Sigmoid colon (tissue), 7 donors: ENCODE results near the gene MUC5AC. TPM values are rescaled to one million over a fixed set of nuclear protein-coding genes. Genes with fewer than 3 reads are reported as not detected.

ENCODE experiments used
- DNase-seq: peaks from one replicate; pipeline ENCODE4 v3.0.0-alpha.2; 2019
- H3K27ac ChIP-seq, 4 donors: fragments of 200-600 bp; sonication (generic); one replicate each; pipeline ENCODE4 v1.5.1; 2016 to 2019; ENCODE audit warnings: mild to moderate bottlenecking in 1 of 4
- H3K27me3 ChIP-seq, 3 donors: fragments of 200-600 bp; sonication (generic); one replicate each; pipeline ENCODE4 v1.5.1; 2019; ENCODE audit warnings: mild to moderate bottlenecking in 1 of 3
- H3K36me3 ChIP-seq, 4 donors: fragments of 200-600 bp; sonication (generic); one replicate each; pipeline ENCODE4 v1.5.1; 2016 to 2019
- H3K4me1 ChIP-seq, 4 donors: fragments of 200-600 bp; sonication (generic); one replicate each; pipeline ENCODE4 v1.5.1; 2017 to 2019
- H3K4me3 ChIP-seq, 4 donors: fragments of 200-600 bp; sonication (generic); one replicate each; pipeline ENCODE4 v1.5.1; 2017 to 2019; ENCODE audit warnings: mild to moderate bottlenecking in 2 of 4, moderate library complexity in 1 of 4
- H3K9me3 ChIP-seq, 4 donors: fragments of 200-600 bp in 3 of 4; sonication (generic) in 3 of 4; one replicate each; pipeline versions ENCODE4 v1.5.1 to v1.6.1; 2013 to 2019
- EP300 ChIP-seq, 4 donors: sonication (generic); formaldehyde crosslinking; IDR thresholded peaks; one replicate each; pipeline ENCODE4 v1.6.1; 2017; ENCODE audit warnings: antibody characterized with exemption in 4 of 4
- POLR2A ChIP-seq, 2 donors: fragments of 450-650 bp; IDR thresholded peaks; one replicate each; pipeline ENCODE4 v1.6.1; 2016; ENCODE audit warnings: antibody characterized with exemption in 2 of 2, mild to moderate bottlenecking in 2 of 2, moderate library complexity in 2 of 2
- POLR2AphosphoS5 ChIP-seq, 4 donors: sonication (generic); formaldehyde crosslinking; IDR thresholded peaks; one replicate each; pipeline ENCODE4 v1.6.1; 2017; ENCODE audit warnings: antibody characterized with exemption in 4 of 4
- WGBS, 2 donors: extraction: QIAGEN DNeasy Blood & Tissue Kit; methylation state at CpG; one replicate each; pipeline ENCODE4 v1.1.7; 2013; 5-methylcytosine and 5-hydroxymethylcytosine counted together
- intact Hi-C: fragments of 100-400 bp; cut with DNase I; formaldehyde crosslinking; loops from one replicate; pipeline ENCODE4 v1.15.1; 2023
- polyA plus RNA-seq, 3 donors: library from polyadenylated mRNA; stranded (reverse); fragments of 200-250 nt; gene quantifications; one replicate each; pipeline ENCODE4 v1.2.3, GENCODE V29; 2013
- total RNA-seq, 4 donors: library from RNA; depleted of rRNA; stranded (reverse); fragments of >200 nt; gene quantifications; one replicate each; pipeline ENCODE4 v1.1.0, GENCODE V29; 2016
- TF ChIP-seq, protein P1 (sequence below), 4 experiments: fragments of 450-650 bp in 3 of 4; fragments of 200-600 bp in 1 of 4; IDR thresholded peaks; one replicate each; pipeline ENCODE4 v1.5.1; 2016 to 2019; ENCODE audit warnings: antibody characterized with exemption in 4 of 4, mild to moderate bottlenecking in 3 of 4, moderate library complexity in 2 of 4
- donor health status: healthy with polysubstance abuse.
- donor health status: Bipolar disorder and iron deficiency.
- donor health status: healthy.

Gene MUC5AC
- total and polyA plus RNA-seq, 7 donors, result under 0.01 to 0.09 (median under 0.01) TPM; not detected in 4

GRCh38 chr11:1235306-1235900 is 77.7 kb downstream of the MUC5AC start:
- intact Hi-C loops, result no loop called here
- DNase-seq, result no peak
- no peak overlapping the region for H3K27ac ChIP-seq
- H3K36me3 ChIP-seq, result no peaks in the 10 kb centered on the region
- peaks cover 0 to 6% (median 3%) of the 10 kb centered on the region in 3 donors for H3K27me3 ChIP-seq
- TF ChIP-seq, protein P1, sequence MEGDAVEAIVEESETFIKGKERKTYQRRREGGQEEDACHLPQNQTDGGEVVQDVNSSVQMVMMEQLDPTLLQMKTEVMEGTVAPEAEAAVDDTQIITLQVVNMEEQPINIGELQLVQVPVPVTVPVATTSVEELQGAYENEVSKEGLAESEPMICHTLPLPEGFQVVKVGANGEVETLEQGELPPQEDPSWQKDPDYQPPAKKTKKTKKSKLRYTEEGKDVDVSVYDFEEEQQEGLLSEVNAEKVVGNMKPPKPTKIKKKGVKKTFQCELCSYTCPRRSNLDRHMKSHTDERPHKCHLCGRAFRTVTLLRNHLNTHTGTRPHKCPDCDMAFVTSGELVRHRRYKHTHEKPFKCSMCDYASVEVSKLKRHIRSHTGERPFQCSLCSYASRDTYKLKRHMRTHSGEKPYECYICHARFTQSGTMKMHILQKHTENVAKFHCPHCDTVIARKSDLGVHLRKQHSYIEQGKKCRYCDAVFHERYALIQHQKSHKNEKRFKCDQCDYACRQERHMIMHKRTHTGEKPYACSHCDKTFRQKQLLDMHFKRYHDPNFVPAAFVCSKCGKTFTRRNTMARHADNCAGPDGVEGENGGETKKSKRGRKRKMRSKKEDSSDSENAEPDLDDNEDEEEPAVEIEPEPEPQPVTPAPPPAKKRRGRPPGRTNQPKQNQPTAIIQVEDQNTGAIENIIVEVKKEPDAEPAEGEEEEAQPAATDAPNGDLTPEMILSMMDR (IDR thresholded peaks at IDR 0.05), result no peak
- TF ChIP-seq EP300 (IDR thresholded peaks at IDR 0.05) (no peak), POLR2AphosphoS5 (IDR thresholded peaks at IDR 0.05) (no peak), POLR2A (IDR thresholded peaks at IDR 0.05) (no peak)
- H3K9me3 ChIP-seq, result no peaks in the 10 kb centered on the region
- no peaks in the 10 kb centered on the region for H3K4me1 ChIP-seq
- 81 to 85% methylated on average over 23 of the region's 23 CpGs for WGBS, 2 donors
- H3K4me3 ChIP-seq, result no peak overlapping the region

DNA sequence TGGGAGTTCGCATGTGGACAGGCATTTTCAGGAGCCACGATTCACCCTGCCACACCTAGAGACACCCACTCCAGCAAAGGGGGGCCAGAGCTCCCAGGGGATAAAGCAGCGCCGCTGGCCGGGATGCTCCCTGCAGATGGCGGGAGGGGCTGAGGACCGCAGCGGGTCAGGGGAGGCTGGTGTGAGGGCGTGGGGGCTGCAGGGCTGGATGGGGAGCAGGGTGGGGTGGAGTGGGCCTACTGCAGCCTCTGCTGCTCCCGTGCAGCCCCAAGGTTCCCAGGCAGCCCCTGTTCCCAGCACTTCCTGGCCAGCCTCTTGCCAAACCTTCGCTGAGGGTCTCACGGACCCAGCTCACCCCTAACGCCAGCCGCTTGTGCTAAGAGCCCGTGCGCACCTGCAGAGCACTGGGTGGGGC is 78.2 kb downstream of the MUC5AC start:
- Histone ChIP-seq H3K36me3 (no peaks in the 10 kb centered on the region), H3K9me3 (no peaks in the 10 kb centered on the region), H3K4me1 (no peaks in the 10 kb centered on the region), H3K27ac (no peak overlapping the region), H3K27me3 (peaks cover 0 to 1% (median 0%) of the 10 kb centered on the region in 3 donors), H3K4me3 (no peak overlapping the region)
- intact Hi-C loops, result no loop called here
- TF ChIP-seq POLR2AphosphoS5 (IDR thresholded peaks at IDR 0.05), result no peak
- TF ChIP-seq, protein P1 (IDR thresholded peaks at IDR 0.05), result no peak
- 74% methylated on average over 16 of the region's 16 CpGs for WGBS, 2 donors
- DNase-seq, result peak; percentile 56

DNA sequence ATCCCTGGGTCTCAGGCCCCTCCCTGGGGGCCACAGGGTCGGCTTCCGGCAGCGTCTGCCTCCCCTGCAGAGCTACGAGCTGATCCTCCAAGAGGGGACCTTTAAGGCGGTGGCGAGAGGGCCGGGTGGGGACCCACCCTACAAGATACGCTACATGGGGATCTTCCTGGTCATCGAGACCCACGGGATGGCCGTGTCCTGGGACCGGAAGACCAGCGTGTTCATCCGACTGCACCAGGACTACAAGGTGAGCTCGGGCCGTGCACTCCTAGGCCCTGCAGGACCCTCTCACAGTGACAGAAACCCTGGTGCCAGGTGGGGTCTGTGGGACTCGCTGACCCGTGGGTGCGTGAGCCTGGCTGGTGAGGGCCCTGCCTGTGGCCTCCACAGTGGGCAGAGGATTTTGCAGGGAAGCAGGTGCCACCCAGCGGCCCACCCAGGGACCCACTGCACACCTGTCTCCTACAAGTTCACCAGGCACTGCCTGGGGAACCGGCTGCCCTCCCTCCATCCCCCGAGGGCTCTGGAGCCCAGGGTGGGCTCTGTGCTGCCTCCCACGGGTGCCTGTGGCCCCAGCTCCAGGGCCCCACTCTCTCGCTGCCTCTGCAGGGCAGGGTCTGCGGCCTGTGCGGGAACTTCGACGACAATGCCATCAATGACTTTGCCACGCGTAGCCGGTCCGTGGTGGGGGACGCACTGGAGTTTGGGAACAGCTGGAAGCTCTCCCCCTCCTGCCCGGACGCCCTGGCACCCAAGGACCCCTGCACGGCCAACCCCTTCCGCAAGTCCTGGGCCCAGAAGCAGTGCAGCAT is 78.8 kb downstream of the MUC5AC start:
- WGBS, 2 donors, result 69 to 83% methylated on average over 37 of the region's 37 CpGs

GRCh38 chr11:1237128-1237580 is 79.4 kb downstream of the MUC5AC start:
- DNase-seq, result no peak
- no peaks in the 10 kb centered on the region for H3K27me3 ChIP-seq
- H3K4me3 ChIP-seq, result no peak overlapping the region
- H3K4me1 ChIP-seq, result no peaks in the 10 kb centered on the region
- no peak overlapping the region for H3K27ac ChIP-seq
- no peaks in the 10 kb centered on the region for H3K9me3 ChIP-seq
- TF ChIP-seq EP300 (IDR thresholded peaks at IDR 0.05), result no peak
- TF ChIP-seq, protein P1 (IDR thresholded peaks at IDR 0.05), result no peak
- TF ChIP-seq POLR2AphosphoS5 (IDR thresholded peaks at IDR 0.05), result no peak
- no peak for TF ChIP-seq POLR2A (IDR thresholded peaks at IDR 0.05)
- intact Hi-C loops, result no loop called here
- H3K36me3 ChIP-seq, result no peaks in the 10 kb centered on the region
- WGBS, 2 donors, result 13 to 71% methylated on average over 13 of the region's 13 CpGs

More for the DNA sequence above, 78.8 kb downstream of the MUC5AC start:
- Histone ChIP-seq H3K4me1 (no peaks in the 10 kb centered on the region), H3K27me3 (no peaks in the 10 kb centered on the region), H3K9me3 (no peaks in the 10 kb centered on the region), H3K36me3 (no peaks in the 10 kb centered on the region), H3K27ac (no peak overlapping the region), H3K4me3 (no peak overlapping the region)
- DNase-seq, result peak; percentile 53
- no peak for TF ChIP-seq POLR2A (IDR thresholded peaks at IDR 0.05)
- TF ChIP-seq POLR2AphosphoS5 (IDR thresholded peaks at IDR 0.05), result no peak
- TF ChIP-seq, protein P1 (IDR thresholded peaks at IDR 0.05), result no peak
- TF ChIP-seq EP300 (IDR thresholded peaks at IDR 0.05), result no peak
- intact Hi-C loops, result no loop called here
